ENCODE data around the gene MTUS2.

Gene MTUS2

DNA sequence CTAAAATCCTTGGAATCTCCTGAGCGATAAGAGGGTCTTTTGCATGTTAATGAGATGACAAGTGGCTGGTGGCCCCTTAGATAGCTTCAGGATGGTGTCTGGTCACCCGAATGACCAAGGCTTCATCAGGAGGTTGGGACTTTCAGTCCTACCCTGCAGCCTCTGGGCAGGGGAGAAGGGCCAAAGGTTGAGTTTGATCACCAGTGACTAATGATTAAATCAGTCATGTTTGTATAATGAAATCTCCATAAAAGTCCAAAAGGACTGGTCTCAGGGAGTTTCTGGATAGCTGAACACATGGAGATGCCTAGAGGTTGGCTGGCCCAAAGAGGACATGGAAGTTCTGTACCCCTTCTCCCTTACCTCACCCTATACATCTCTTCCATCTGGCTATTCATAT lies 316.2 kb downstream of the MTUS2 start:
- no peak for TF ChIP-seq CTCF (IDR thresholded peaks at IDR 0.05; ENCODE audit: insufficient read depth, low read length)
- TF ChIP-seq SPI1 (IDR thresholded peaks at IDR 0.05; ENCODE audit: borderline replicate concordance, low read depth), result no peak
- TF ChIP-seq REST (IDR thresholded peaks at IDR 0.05; ENCODE audit: insufficient replicate concordance, low read depth), result no peak
- no peak for TF ChIP-seq POLR2AphosphoS5 (IDR thresholded peaks at IDR 0.05; ENCODE audit: low read depth)
- TF ChIP-seq GABPA (IDR thresholded peaks at IDR 0.05; ENCODE audit: low read depth), result no peak
- Histone ChIP-seq H3K4me3 (replicated peaks; ENCODE audit: insufficient read depth, low read length) (no peak overlapping the region), H3K27ac (replicated peaks) (no peak overlapping the region), H3K27me3 (ENCODE audit: insufficient read depth, poor library complexity, severe bottlenecking) (no peaks in the 10 kb centered on the region)
- no peak for DNase-seq (ENCODE audit: low read depth in 1 of 2, low spot score in 1 of 2)

GRCh38 chr13:29137016-29137415 lies 316.9 kb downstream of the MTUS2 start:
- TF ChIP-seq CTCF (IDR thresholded peaks at IDR 0.05; ENCODE audit: insufficient read depth, low read length) (no peak), REST (IDR thresholded peaks at IDR 0.05; ENCODE audit: insufficient replicate concordance, low read depth) (no peak), SPI1 (IDR thresholded peaks at IDR 0.05; ENCODE audit: borderline replicate concordance, low read depth) (no peak), POLR2AphosphoS5 (IDR thresholded peaks at IDR 0.05; ENCODE audit: low read depth) (no peak)
- H3K4me3 ChIP-seq (replicated peaks; ENCODE audit: insufficient read depth, low read length), result no peak overlapping the region
- DNase-seq (ENCODE audit: low read depth in 1 of 2, low spot score in 1 of 2), result no peak

GRCh38 chr13:29137995-29138394 lies 317.9 kb downstream of the MTUS2 start:
- no peaks in the 10 kb centered on the region for H3K27me3 ChIP-seq (ENCODE audit: insufficient read depth, poor library complexity, severe bottlenecking)

More at GRCh38 chr13:29137016-29137415, 316.9 kb downstream of the MTUS2 start:
- Histone ChIP-seq H3K27me3 (ENCODE audit: insufficient read depth, poor library complexity, severe bottlenecking) (no peaks in the 10 kb centered on the region), H3K27ac (replicated peaks) (no peak overlapping the region)

More at GRCh38 chr13:29137995-29138394, 317.9 kb downstream of the MTUS2 start:
- Histone ChIP-seq H3K27ac (replicated peaks) (no peak overlapping the region), H3K4me3 (replicated peaks; ENCODE audit: insufficient read depth, low read length) (no peak overlapping the region)
- DNase-seq (ENCODE audit: low read depth in 1 of 2, low spot score in 1 of 2), result no peak
- TF ChIP-seq SPI1 (IDR thresholded peaks at IDR 0.05; ENCODE audit: borderline replicate concordance, low read depth), result no peak
- TF ChIP-seq CTCF (IDR thresholded peaks at IDR 0.05; ENCODE audit: insufficient read depth, low read length), result no peak
- no peak for TF ChIP-seq REST (IDR thresholded peaks at IDR 0.05; ENCODE audit: insufficient replicate concordance, low read depth)
- TF ChIP-seq POLR2AphosphoS5 (IDR thresholded peaks at IDR 0.05; ENCODE audit: low read depth), result no peak
- no peak for TF ChIP-seq GABPA (IDR thresholded peaks at IDR 0.05; ENCODE audit: low read depth)

All from HL-60 (cell line).